GM12878 (cell line): Measurements from ENCODE around the gene MEMO1. TPM values are rescaled to one million over a fixed set of nuclear protein-coding genes. Genes with fewer than 3 reads are reported as not detected.

Source experiments
- ATAC-seq: fragments of 200-7000 bp; cut with Tn5 transposase; 3 replicates; pipeline ENCODE4 v1.9.1; 2020; ENCODE audit warnings: mild to moderate bottlenecking, moderate library complexity
- BruUV-seq: library from RNA; stranded (reverse); fragments of 400-500 nt; replicated peaks from 2 replicates; lab custom pipeline; 2021; lab: Mats Ljungman, UMichigan
- CTCF ChIA-PET: fragments of 300-600 bp; sonication (Branson Sonifier 250); formaldehyde crosslinking; extraction: SDS; loops from one replicate; lab custom pipeline; 2021; ENCODE audit warnings: inconsistent platforms; lab: Yijun Ruan, JAX
- POLR2A ChIA-PET: fragments of 350-600 bp; formaldehyde crosslinking; extraction: SDS; loops from one replicate; lab custom pipeline; 2021; ENCODE audit warnings: inconsistent platforms; lab: Charles Lee
- RAD21 ChIA-PET: fragments of 300-600 bp; sonication (Branson Sonifier 250); formaldehyde crosslinking; loops from one replicate; lab custom pipeline; 2023; ENCODE audit warnings: antibody characterized with exemption; ENCODE audit not compliant: unreplicated experiment; lab: Charles Lee
- SMC1A ChIA-PET: fragments of 300-600 bp; sonication (Branson Sonifier 250); formaldehyde crosslinking; loops from one replicate; lab custom pipeline; 2023; ENCODE audit not compliant: unreplicated experiment, uncharacterized antibody; lab: Charles Lee
- DNase-seq: peaks from one replicate; pipeline ENCODE4 v3.0.0-alpha.2; 2011; ENCODE audit warnings: low read depth, low spot score
- FAIRE-seq: peaks from 3 replicates; lab custom pipeline; 2011; peaks lifted over from hg19 to GRCh38; lab: Jason Lieb, UNC
- H2AFZ ChIP-seq: 2 replicates; pipeline ENCODE4 v1.6.0; 2011; ENCODE audit warnings: low read depth, low read length, control low read depth; ENCODE audit not compliant: control insufficient read depth
- H3K27ac ChIP-seq: 2 replicates; pipeline ENCODE4 v1.5.1; 2011; ENCODE audit warnings: control low read depth; ENCODE audit not compliant: control insufficient read depth, insufficient read depth
- H3K27me3 ChIP-seq, 2 experiments: replicated peaks in 1 of 2; 2 replicates each; pipeline versions ENCODE4 v1.6.0 to v1.6.1; 2011; ENCODE audit warnings: low read length in 1 of 2; ENCODE audit not compliant: control insufficient read depth in 2 of 2, insufficient read depth in 2 of 2
- H3K36me3 ChIP-seq, 2 experiments: 2 replicates each; pipeline ENCODE4 v1.5.1; 2011; ENCODE audit warnings: low read length in 1 of 2; ENCODE audit not compliant: control insufficient read depth in 2 of 2, insufficient read depth in 2 of 2
- H3K4me1 ChIP-seq: 2 replicates; pipeline ENCODE4 v1.6.1; 2011; ENCODE audit warnings: mild to moderate bottlenecking, low read length, moderate library complexity, mixed read lengths; ENCODE audit not compliant: control insufficient read depth, insufficient read depth
- H3K4me2 ChIP-seq: 2 replicates; pipeline ENCODE4 v1.6.0; 2011; ENCODE audit warnings: control low read depth; ENCODE audit not compliant: control insufficient read depth, insufficient read depth
- H3K4me3 ChIP-seq: fragments of 200-600 bp; sonication (generic); 2 replicates; pipeline ENCODE4 v1.5.1; 2016
- H3K79me2 ChIP-seq: 2 replicates; pipeline ENCODE4 v1.6.0; 2011; ENCODE audit warnings: low read length; ENCODE audit not compliant: control insufficient read depth, insufficient read depth
- H3K9ac ChIP-seq: 2 replicates; pipeline ENCODE4 v1.8.0; 2011; ENCODE audit warnings: low read length, control low read depth, mixed read lengths; ENCODE audit not compliant: control insufficient read depth, insufficient read depth
- H3K9me3 ChIP-seq: replicated peaks from 3 replicates; pipeline ENCODE4 v1.5.1; 2011; ENCODE audit warnings: mild to moderate bottlenecking, low read length; ENCODE audit not compliant: control insufficient read depth, insufficient read depth
- H4K20me1 ChIP-seq: 2 replicates; pipeline ENCODE4 v1.6.0; 2011; ENCODE audit not compliant: control insufficient read depth, insufficient read depth
- ASH2L ChIP-seq: fragments of 300-600, 200-600 bp; sonication (generic); IDR thresholded peaks from 2 replicates; pipeline ENCODE4 v1.6.1; 2017; ENCODE audit warnings: low read depth, mild to moderate bottlenecking, borderline replicate concordance
- ATF7 ChIP-seq: fragments of 450-650 bp; IDR thresholded peaks from 2 replicates; pipeline ENCODE4 v1.6.1; 2016; ENCODE audit warnings: low read depth, mild to moderate bottlenecking
- BCL3 ChIP-seq: IDR thresholded peaks from 2 replicates; pipeline ENCODE4 v1.6.1; 2011; ENCODE audit warnings: borderline replicate concordance, low read depth, mild to moderate bottlenecking, moderate library complexity, low read length; ENCODE audit not compliant: insufficient read depth, poor library complexity, severe bottlenecking
- HCFC1 ChIP-seq: fragments of 150-350 bp; IDR thresholded peaks from 2 replicates; pipeline ENCODE4 v1.6.1; 2014; ENCODE audit warnings: low read length
- IRF4 ChIP-seq: IDR thresholded peaks from 2 replicates; pipeline ENCODE4 v1.6.1; 2011; ENCODE audit warnings: low read depth, low read length
- JUNB ChIP-seq: IDR thresholded peaks from 2 replicates; pipeline ENCODE4 v1.6.1; 2016; ENCODE audit warnings: antibody characterized with exemption, mild to moderate bottlenecking
- MTA3 ChIP-seq: IDR thresholded peaks from 2 replicates; pipeline ENCODE4 v1.6.1; 2012; ENCODE audit warnings: low read length, inconsistent platforms, borderline replicate concordance
- NFYA ChIP-seq: IDR thresholded peaks from 2 replicates; pipeline ENCODE4 v1.6.1; 2011; ENCODE audit warnings: low read depth, mild to moderate bottlenecking, low read length, improper control_type of control experiment, borderline replicate concordance
- NKRF ChIP-seq: fragments of 450-650 bp; conservative IDR thresholded peaks from 2 replicates; pipeline ENCODE4 v1.6.1; 2017; ENCODE audit warnings: mild to moderate bottlenecking, moderate library complexity
- PML ChIP-seq: IDR thresholded peaks from 2 replicates; pipeline ENCODE4 v1.6.1; 2012; ENCODE audit warnings: low read length, inconsistent platforms
- SIX5 ChIP-seq: IDR thresholded peaks from 2 replicates; pipeline ENCODE4 v1.6.1; 2011; ENCODE audit warnings: mild to moderate bottlenecking, low read depth, low read length, moderate library complexity; ENCODE audit not compliant: severe bottlenecking
- SP1 ChIP-seq: IDR thresholded peaks from one replicate; pipeline ENCODE4 v1.6.1; 2011; ENCODE audit warnings: low read depth, low read length
- STAT3 ChIP-seq: IDR thresholded peaks from 2 replicates; pipeline ENCODE4 v1.6.1; 2011; ENCODE audit warnings: low read depth, low read length, improper control_type of control experiment
- TCF3 ChIP-seq: IDR thresholded peaks from 2 replicates; pipeline ENCODE4 v1.6.1; 2012; ENCODE audit warnings: low read depth, mild to moderate bottlenecking, low read length, borderline replicate concordance; ENCODE audit not compliant: insufficient read depth
- TCF7 ChIP-seq: IDR thresholded peaks from 2 replicates; pipeline ENCODE4 v1.6.1; 2014; ENCODE audit warnings: antibody characterized with exemption, borderline replicate concordance
- ZNF24 ChIP-seq: fragments of 450-650 bp; IDR thresholded peaks from 2 replicates; pipeline ENCODE4 v1.6.1; 2017; ENCODE audit warnings: antibody characterized with exemption, mild to moderate bottlenecking
- ZNF687 ChIP-seq: fragments of 450-650 bp; IDR thresholded peaks from 2 replicates; pipeline ENCODE4 v1.6.1; 2017; ENCODE audit warnings: mild to moderate bottlenecking, moderate library complexity
- WGBS: methylation state at CpG from one replicate; pipeline ENCODE4 v1.1.6; 2016; ENCODE audit warnings: low lambda C conversion rate; ENCODE audit not compliant: insufficient replicate concordance, insufficient coverage; ENCODE audit errors: missing lambda C conversion rate; 5-methylcytosine and 5-hydroxymethylcytosine counted together
- in situ Hi-C: fragments of 300-500 bp; cut with MboI; formaldehyde crosslinking; loops from 9 replicates; pipeline ENCODE4 v1.14.3; 2018; ENCODE audit warnings: mixed read lengths
- intact Hi-C: fragments of 100-400 bp; cut with micrococcal nuclease; formaldehyde crosslinking; loops from one replicate; pipeline ENCODE4 v1.14.2; 2022; ENCODE audit not compliant: unreplicated experiment
- polyA plus RNA-seq, 11 experiments: library from polyadenylated mRNA; depleted of rRNA in 4 of 11; unstranded in 6 of 11; stranded (reverse) in 5 of 11; fragments of >200 nt; fragmentation: Nextera tagmentation in 4 of 11; fragmentation: Illumina TruSeq in 1 of 11; extraction: Ambion mirVana in 4 of 11; extraction: Trizol in 1 of 11; gene quantifications; 1 replicate in 1 of 11; 2 replicates in 10 of 11; pipeline versions ENCODE4 v1.2.1 to v1.2.3, GENCODE V29; 2011 to 2016; ENCODE audit warnings: inconsistent platforms in 2 of 11, missing spikeins in 2 of 11, low read depth in 1 of 11
- total RNA-seq, 4 experiments: library from RNA; depleted of rRNA in 3 of 4; stranded (reverse); fragments of >200 nt in 3 of 4; fragmentation: Illumina TruSeq in 1 of 4; extraction: Trizol in 1 of 4; gene quantifications; 2 replicates each; pipeline versions ENCODE4 v1.2.1 to v1.2.3, GENCODE V29; 2013 to 2021

MEMO1 gene
- total and polyA plus RNA-seq, 10 of the 15 experiments (the other 5 are each of a cell fraction or from before 2014, with no cell fraction given) = 39.8 to 99.1 (median 72.2) TPM

GRCh38 chr2:31950946-31951562 lies 59.8 kb downstream of the MEMO1 start:
- in situ Hi-C loops = no loop called here
- Histone ChIP-seq H3K4me1 (peaks cover 4% of the 10 kb centered on the region; the same call in 1 of the 2 replicates), H4K20me1 (no peaks in the 10 kb centered on the region), H3K9ac (no peak overlapping the region), H3K79me2 (peaks cover 68% of the 10 kb centered on the region), H3K9me3 (no peaks in the 10 kb centered on the region), H3K27me3 (no peaks in the 10 kb centered on the region), H3K4me3 (no peak overlapping the region), H3K4me2 (no peak overlapping the region), H3K36me3 (0 out of 4 replicates have a peak, but pooled peaks cover 0 to 7% of the 10 kb centered on the region in 2 experiments), H3K27ac (no peak overlapping the region), H2AFZ (no peak overlapping the region)
- FAIRE-seq = no peak
- DNase-seq = no peak
- WGBS = 74% methylated on average over 4 of the region's 4 CpGs
- ATAC-seq = peak; percentile 32; the same call in 2 of the 3 replicates
- ChIA-PET CTCF (no interaction called here), POLR2A (no interaction called here), RAD21 (no interaction called here), SMC1A (interaction anchor here (1.2 kb wide), 1 partner anchor 58 kb away, joined by 3 read pairs; no protein-coding TSS in a partner anchor)
- intact Hi-C loops = no loop called here
- no TSS peak for BruUV-seq
- TF ChIP-seq PML (no peak), TCF7 (peak; percentile 76), ZNF24 (no peak), JUNB (peak; percentile 73), NKRF (no peak), ATF7 (no peak), BCL3 (no peak), SIX5 (no peak), IRF4 (no peak), ASH2L (no peak), MTA3 (no peak), ZNF687 (no peak), SP1 (no peak), NFYA (no peak), HCFC1 (no peak), TCF3 (no peak), STAT3 (no peak)
